NCI-H1092 treated with DMSO at 0.1 percent for 48 hours (cell line): ENCODE data around the gene SMURF1.

Source experiments
- DNase-seq: peaks from one replicate; lab custom pipeline; 2025; lab: John Stamatoyannopoulos, UW

SMURF1 gene

GRCh38 chr7:99141841-99142726, 1.8 kb downstream of the SMURF1 start:
- DNase-seq: no peak

- DNase-seq: no peak
These were observed 2.6 kb downstream of the SMURF1 start for GRCh38 chr7:99141334-99141733.

GRCh38 chr7:99140813-99141212, 3.1 kb downstream of the SMURF1 start:
- DNase-seq: no peak

- DNase-seq: no peak
These were observed 4.9 kb downstream of the SMURF1 start for GRCh38 chr7:99139036-99139435.

GRCh38 chr7:99137411-99138180, 6.3 kb downstream of the SMURF1 start:
- DNase-seq: no peak

GRCh38 chr7:99135938-99136337, 8.0 kb downstream of the SMURF1 start:
- no peak for DNase-seq

GRCh38 chr7:99133766-99134564, 9.9 kb downstream of the SMURF1 start:
- DNase-seq: no peak

- no peak for DNase-seq
These were observed 11.2 kb downstream of the SMURF1 start for GRCh38 chr7:99132595-99133321.

- DNase-seq: no peak
These were observed 12.6 kb downstream of the SMURF1 start for GRCh38 chr7:99131290-99131689.

GRCh38 chr7:99129536-99129935, 14.4 kb downstream of the SMURF1 start:
- DNase-seq: no peak

GRCh38 chr7:99129001-99129400, 14.9 kb downstream of the SMURF1 start:
- DNase-seq: no peak

- DNase-seq: peak; percentile 60
These were observed 15.6 kb downstream of the SMURF1 start for GRCh38 chr7:99128076-99128950.

GRCh38 chr7:99127636-99128035, 16.3 kb downstream of the SMURF1 start:
- DNase-seq: no peak

- no peak for DNase-seq
These were observed 16.9 kb downstream of the SMURF1 start for GRCh38 chr7:99126921-99127553.

- no peak for DNase-seq
These were observed 18.4 kb downstream of the SMURF1 start for GRCh38 chr7:99125505-99125865.

- DNase-seq: no peak
These were observed 19.0 kb downstream of the SMURF1 start for GRCh38 chr7:99124751-99125504.

- DNase-seq: no peak
These were observed 19.7 kb downstream of the SMURF1 start for GRCh38 chr7:99124236-99124635.

- no peak for DNase-seq
These were observed 20.3 kb downstream of the SMURF1 start for GRCh38 chr7:99123571-99124033.

GRCh38 chr7:99122762-99123161, 21.1 kb downstream of the SMURF1 start:
- no peak for DNase-seq
